ENCODE results near the gene AP4E1. TPM values are rescaled to one million over a fixed set of nuclear protein-coding genes. Genes with fewer than 3 reads are reported as not detected.

AP4E1 gene
- total RNA-seq, 2 donors from 2014 or later, result 6.1 to 9.2 TPM

- no peak overlapping the region for H3K4me3 ChIP-seq
- no peaks in the 10 kb centered on the region for H3K9me3 ChIP-seq
- 75% methylated on average over 1 of the region's 1 CpG for WGBS
- intact Hi-C loops (cut with DNase I), result no loop called here
- no peak for DNase-seq (ENCODE audit: low spot score)
- H3K27me3 ChIP-seq (replicated peaks; ENCODE audit: insufficient read depth), result no peaks in the 10 kb centered on the region
- no peaks in the 10 kb centered on the region for H3K36me3 ChIP-seq
- TF ChIP-seq POLR2A (IDR thresholded peaks at IDR 0.05), result no peak
- TF ChIP-seq CTCF (IDR thresholded peaks at IDR 0.05), result no peak
- no peak for TF ChIP-seq POLR2AphosphoS5 (IDR thresholded peaks at IDR 0.05)
- no peak overlapping the region for H3K27ac ChIP-seq
- H3K4me1 ChIP-seq (replicated peaks), result no peaks in the 10 kb centered on the region
Measured at GRCh38 chr15:50996641-50997040, 88.2 kb downstream of the AP4E1 start.

- no peaks in the 10 kb centered on the region for H3K36me3 ChIP-seq
- no peak for DNase-seq (ENCODE audit: low spot score)
- no peak overlapping the region for H3K27ac ChIP-seq
- H3K4me1 ChIP-seq (replicated peaks), result no peaks in the 10 kb centered on the region
- intact Hi-C loops (cut with DNase I), result no loop called here
- 96% methylated on average over 4 of the region's 4 CpGs for WGBS
- no peaks in the 10 kb centered on the region for H3K9me3 ChIP-seq
- TF ChIP-seq POLR2AphosphoS5 (IDR thresholded peaks at IDR 0.05), result no peak
- TF ChIP-seq CTCF (IDR thresholded peaks at IDR 0.05), result no peak
- TF ChIP-seq POLR2A (IDR thresholded peaks at IDR 0.05), result no peak
- H3K27me3 ChIP-seq (replicated peaks; ENCODE audit: insufficient read depth), result no peaks in the 10 kb centered on the region
- no peak overlapping the region for H3K4me3 ChIP-seq
Measured at GRCh38 chr15:50997371-50998051, 89.0 kb downstream of the AP4E1 start.

GRCh38 chr15:51004103-51004551, 95.6 kb downstream of the AP4E1 start:
- Histone ChIP-seq H3K27ac (no peak overlapping the region), H3K36me3 (no peaks in the 10 kb centered on the region), H3K9me3 (no peaks in the 10 kb centered on the region), H3K4me1 (replicated peaks) (no peaks in the 10 kb centered on the region), H3K27me3 (replicated peaks; ENCODE audit: insufficient read depth) (no peaks in the 10 kb centered on the region), H3K4me3 (no peak overlapping the region)
- intact Hi-C loops (cut with DNase I), result no loop called here
- 77% methylated on average over 3 of the region's 3 CpGs for WGBS
- TF ChIP-seq POLR2AphosphoS5 (IDR thresholded peaks at IDR 0.05), result no peak
- DNase-seq (ENCODE audit: low spot score), result no peak

- intact Hi-C loops (cut with DNase I), result no loop called here
- Histone ChIP-seq H3K36me3 (no peaks in the 10 kb centered on the region), H3K27me3 (replicated peaks; ENCODE audit: insufficient read depth) (no peaks in the 10 kb centered on the region), H3K9me3 (no peaks in the 10 kb centered on the region), H3K4me1 (replicated peaks) (no peaks in the 10 kb centered on the region), H3K27ac (no peak overlapping the region), H3K4me3 (no peak overlapping the region)
- 58% methylated on average over 1 of the region's 1 CpG for WGBS
- DNase-seq (ENCODE audit: low spot score), result no peak
- TF ChIP-seq CTCF (IDR thresholded peaks at IDR 0.05), result no peak
- TF ChIP-seq POLR2AphosphoS5 (IDR thresholded peaks at IDR 0.05), result no peak
- no peak for TF ChIP-seq POLR2A (IDR thresholded peaks at IDR 0.05)
Measured at GRCh38 chr15:51006336-51006985, 98.0 kb downstream of the AP4E1 start.

GRCh38 chr15:51007131-51007666, 98.7 kb downstream of the AP4E1 start:
- intact Hi-C loops (cut with DNase I), result no loop called here
- Histone ChIP-seq H3K27me3 (replicated peaks; ENCODE audit: insufficient read depth) (no peaks in the 10 kb centered on the region), H3K4me3 (no peak overlapping the region), H3K36me3 (no peaks in the 10 kb centered on the region), H3K27ac (no peak overlapping the region), H3K9me3 (no peaks in the 10 kb centered on the region), H3K4me1 (replicated peaks) (no peaks in the 10 kb centered on the region)
- TF ChIP-seq CTCF (IDR thresholded peaks at IDR 0.05) (no peak), POLR2A (IDR thresholded peaks at IDR 0.05) (no peak), POLR2AphosphoS5 (IDR thresholded peaks at IDR 0.05) (no peak)
- WGBS, result 79% methylated on average over 4 of the region's 4 CpGs
- DNase-seq (ENCODE audit: low spot score), result no peak
